Heart left ventricle (tissue), 16 donors: Measurements from ENCODE around the gene LETM1. TPM values are rescaled to one million over a fixed set of nuclear protein-coding genes. Genes with fewer than 3 reads are reported as not detected.

ENCODE experiments used
- ATAC-seq, 4 donors: fragments of 200-7000 bp; cut with Tn5 transposase; one replicate each; pipeline ENCODE4 v1.9.1; 2020 to 2022; ENCODE audit warnings: moderate library complexity in 4 of 4, mild to moderate bottlenecking in 3 of 4, moderate number of reproducible peaks in 1 of 4
- DNase-seq, 5 donors: peaks; one replicate each; pipeline ENCODE4 v3.0.0-alpha.2; 2020
- H3K27ac ChIP-seq, 12 donors: fragments of 200-600 bp; sonication (generic) in 4 of 12; one replicate each; pipeline versions ENCODE4 v1.5.0 to v1.8.0; 2016 to 2022; ENCODE audit warnings: mild to moderate bottlenecking in 2 of 12
- H3K27me3 ChIP-seq, 9 donors: fragments of 200-600 bp; sonication (generic) in 2 of 9; one replicate each; pipeline versions ENCODE4 v1.5.1 to v1.8.0; 2016 to 2022; ENCODE audit warnings: mild to moderate bottlenecking in 3 of 9
- H3K36me3 ChIP-seq, 9 donors: fragments of 200-600 bp; sonication (generic) in 2 of 9; one replicate each; pipeline versions ENCODE4 v1.5.0 to v1.8.0; 2018 to 2022; ENCODE audit warnings: mild to moderate bottlenecking in 2 of 9
- H3K4me1 ChIP-seq, 12 donors: fragments of 200-600 bp; sonication (generic) in 4 of 12; one replicate each; pipeline versions ENCODE4 v1.5.0 to v1.8.0; 2016 to 2022; ENCODE audit warnings: mild to moderate bottlenecking in 3 of 12
- H3K4me3 ChIP-seq, 12 donors: fragments of 200-600 bp; sonication (generic) in 4 of 12; one replicate each; pipeline versions ENCODE4 v1.5.0 to v1.8.0; 2017 to 2022; ENCODE audit warnings: mild to moderate bottlenecking in 9 of 12, moderate library complexity in 4 of 12
- H3K9me3 ChIP-seq, 12 donors: fragments of 200-600 bp; sonication (generic) in 4 of 12; one replicate each; pipeline versions ENCODE4 v1.5.0 to v1.8.0; 2016 to 2022; ENCODE audit warnings: mild to moderate bottlenecking in 1 of 12
- CTCF ChIP-seq, 12 donors: fragments of 200-600 bp; sonication (generic) in 4 of 12; IDR thresholded peaks; one replicate each; pipeline versions ENCODE4 v1.5.0 to v1.8.0; 2018 to 2022; ENCODE audit warnings: antibody characterized with exemption in 12 of 12, mild to moderate bottlenecking in 5 of 12
- POLR2A ChIP-seq, 2 donors: fragments of 450-650 bp; IDR thresholded peaks; one replicate each; pipeline ENCODE4 v1.6.1; 2017; ENCODE audit warnings: antibody characterized with exemption in 2 of 2, mild to moderate bottlenecking in 2 of 2, moderate library complexity in 2 of 2
- WGBS, 4 donors: extraction: QIAGEN DNeasy Blood & Tissue Kit in 2 of 4; methylation state at CpG; one replicate each; pipeline versions ENCODE4 v1.1.5 to v1.1.7; 2013 to 2018; 5-methylcytosine and 5-hydroxymethylcytosine counted together
- intact Hi-C, 10 donors: fragments of 100-400 bp; cut with DNase I; formaldehyde crosslinking; loops; one replicate each; pipeline versions ENCODE4 v1.11.1 to v1.14.2; 2022
- polyA plus RNA-seq, 2 donors: library from polyadenylated mRNA; stranded (reverse); fragments of 200-250 nt; gene quantifications; one replicate each; pipeline ENCODE4 v1.2.3, GENCODE V29; 2013
- total RNA-seq, 9 donors: library from RNA; depleted of rRNA in 2 of 9; stranded (reverse); fragments of >200 nt in 2 of 9; fragmentation: NEBNext Ultra II Directional in 3 of 9; extraction: Animal tissue kit (Norgen Biotek cat#: 25700) in 3 of 9; gene quantifications; one replicate each; pipeline versions ENCODE4 v1.1.0 to v1.2.4, GENCODE V29; 2016 to 2023
- donor health status: ischemic (EF 13 %, LVEDD 7.1; RV severe dilation, severe dysfunction).
- donor health status: healthy with polysubstance abuse.
- donor health status: DM: no; HTN: yes; CAD: no.
- donor health status: DM: no; HTN: no; CAD: no.
- donor health status: ischemic (EF 25% LVEDD 6.9; RV normal size, moderate dysfunction).
- donor health status: ischemic (EF 25% LVEDD 5.7; RV mildly dilated, moderate dysfunction).
- donor health status: healthy.
- donor health status: DM: yes; HTN: yes; CAD: no.
- donor health status: ischemic (EF 35%, LVEDD 5.7; RV mildly dilated, moderate dysfunction).
- donor health status: nonischemic (EF 11% LVEDD 7.7; RV severe dilation, severe dysfunction).
- donor health status: DM: yes; HTN: yes; CAD: no.
- donor health status: PGD.
- donor health status: ischemic (EF 29% LVEDD 5.4; RV normal size, mild dysfunction).
- donor health status: nonischemic (EF 23%, LVEDD 6.1; RV moderate dilation, normal function).

Gene LETM1
- total and polyA plus RNA-seq, 11 donors, result 22.1 to 54.7 (median 43.4) TPM

DNA sequence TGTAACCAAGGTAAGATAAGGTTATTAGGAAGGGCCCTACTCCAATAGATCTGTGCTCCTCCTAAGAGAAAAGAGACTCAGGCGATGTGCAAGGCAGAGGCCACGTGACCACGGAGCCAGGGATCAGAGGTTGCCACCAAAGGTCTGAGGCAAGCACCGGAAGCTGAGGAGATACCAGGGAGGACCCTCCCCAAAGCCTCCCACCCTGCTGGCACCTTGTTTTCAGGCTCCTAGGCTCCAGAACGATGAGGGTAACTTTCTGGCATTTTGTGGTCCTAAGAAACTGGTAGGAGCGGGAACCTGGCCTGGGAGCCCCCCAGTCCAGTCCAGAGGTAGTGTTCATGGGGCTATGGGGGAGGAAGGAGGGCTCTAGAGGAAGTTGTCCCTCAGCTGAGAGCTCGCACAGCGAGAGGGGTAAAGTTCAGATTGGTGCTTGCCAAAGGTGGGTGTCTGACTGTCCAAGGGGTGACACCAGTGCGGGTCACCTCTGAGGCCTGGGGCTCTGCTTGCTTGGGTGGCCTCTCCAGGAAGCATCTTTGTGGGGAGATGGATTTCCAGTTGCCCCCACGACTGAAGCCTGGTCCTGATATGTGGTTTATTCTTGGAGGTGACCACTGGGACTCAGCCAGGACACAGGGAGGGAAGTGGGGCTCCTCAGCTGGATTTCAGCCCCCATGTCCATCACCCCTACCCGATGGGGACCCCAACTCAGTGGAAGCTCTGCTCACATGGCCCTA lies 7.5 kb upstream of the LETM1 start:
- Histone ChIP-seq H3K27ac (no peak overlapping the region), H3K36me3 (no peaks in the 10 kb centered on the region), H3K4me1 (peaks cover 0 to 12% (median 0%) of the 10 kb centered on the region in 12 donors), H3K27me3 (peaks cover 0 to 17% (median 0%) of the 10 kb centered on the region in 9 donors), H3K4me3 (no peak overlapping the region), H3K9me3 (no peaks in the 10 kb centered on the region)
- no peak for TF ChIP-seq CTCF (IDR thresholded peaks at IDR 0.05)
- TF ChIP-seq POLR2A (IDR thresholded peaks at IDR 0.05), result no peak
- ATAC-seq, result no peak
- WGBS, 4 donors, result 88 to 93% (median 92%) methylated on average over 10 to 11 of the region's 11 CpGs
- intact Hi-C loops, result no loop called here
- DNase-seq, result no peak

DNA sequence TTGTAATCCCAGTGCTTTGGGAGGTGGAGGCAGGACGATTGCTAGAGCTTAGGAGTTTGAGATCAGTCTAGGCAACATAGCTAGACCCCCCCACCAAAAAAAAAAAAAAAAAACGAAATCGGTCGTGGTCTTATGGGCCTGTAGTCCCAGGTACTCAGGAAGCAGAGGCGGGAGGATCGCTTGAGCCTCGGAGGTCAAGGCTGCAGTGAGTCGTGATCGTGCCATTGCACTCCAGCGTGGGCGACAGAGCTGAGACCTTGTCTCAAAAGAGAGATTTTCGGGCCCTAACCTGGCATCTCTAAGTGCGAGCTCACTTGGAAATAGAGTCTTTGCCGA lies 7.0 kb upstream of the LETM1 start:
- Histone ChIP-seq H3K9me3 (no peaks in the 10 kb centered on the region), H3K36me3 (no peaks in the 10 kb centered on the region), H3K27ac (no peak overlapping the region), H3K4me1 (peaks cover 0 to 12% (median 0%) of the 10 kb centered on the region in 12 donors), H3K4me3 (peak overlapping the region in 2 of 12 donors; percentile 43 to 49), H3K27me3 (peaks cover 0 to 17% (median 0%) of the 10 kb centered on the region in 9 donors)
- TF ChIP-seq CTCF (IDR thresholded peaks at IDR 0.05) (no peak), POLR2A (IDR thresholded peaks at IDR 0.05) (no peak)
- ATAC-seq (no peak), DNase-seq (no peak)
- 69 to 81% (median 75%) methylated on average over 14 of the region's 14 CpGs for whole genome bisulfite sequencing, 4 donors
- intact Hi-C loops, result no loop called here

- Histone ChIP-seq H3K27ac (no peak overlapping the region), H3K9me3 (no peaks in the 10 kb centered on the region), H3K4me1 (peaks cover 0 to 16% (median 3%) of the 10 kb centered on the region in 12 donors), H3K4me3 (peak overlapping the region in 7 of 12 donors; percentile 18 to 49 (median 36)), H3K27me3 (peaks cover 0 to 17% (median 0%) of the 10 kb centered on the region in 9 donors), H3K36me3 (no peaks in the 10 kb centered on the region)
- TF ChIP-seq POLR2A (IDR thresholded peaks at IDR 0.05) (no peak), CTCF (IDR thresholded peaks at IDR 0.05) (no peak)
- intact Hi-C loops, result no loop called here
- DNase-seq (no peak), ATAC-seq (no peak)
- 29 to 41% (median 31%) methylated on average over 19 to 45 of the region's 45 CpGs for WGBS, 4 donors
Observed at GRCh38 chr4:1862055-1862911, 6.3 kb upstream of the LETM1 start.

DNA sequence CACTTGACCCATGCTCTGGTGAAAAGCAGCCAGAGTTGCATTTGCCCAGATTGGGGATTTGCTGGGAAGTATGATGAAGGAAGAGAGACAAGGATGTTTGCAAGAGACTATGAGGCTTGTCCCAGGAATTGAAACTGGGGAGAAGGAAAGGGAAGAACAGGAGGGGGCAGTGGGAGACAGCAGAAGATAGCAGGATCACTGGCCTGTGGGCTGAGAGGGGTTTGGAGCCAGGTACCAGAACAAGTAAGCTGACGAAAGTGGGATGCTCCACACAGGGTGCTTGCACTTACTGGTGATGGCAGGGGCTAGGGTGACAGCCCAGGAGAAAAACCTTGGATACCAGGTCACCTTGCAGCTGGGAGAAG lies 3.4 kb upstream of the LETM1 start:
- DNase-seq (no peak), ATAC-seq (no peak)
- TF ChIP-seq POLR2A (IDR thresholded peaks at IDR 0.05) (no peak), CTCF (IDR thresholded peaks at IDR 0.05) (no peak)
- no peak overlapping the region for H3K27ac ChIP-seq
- H3K4me1 ChIP-seq, result peaks cover 0 to 33% (median 19%) of the 10 kb centered on the region in 12 donors
- intact Hi-C loops, result loop anchor here in 8 of 10 donors (5.0 to 10.0 kb wide), 2 partner anchors 38 to 65 kb away; partner anchors contain the start of gene FGFR3 (in 1 of the 8)
- no peaks in the 10 kb centered on the region for H3K9me3 ChIP-seq
- H3K27me3 ChIP-seq, result peaks cover 0 to 11% (median 0%) of the 10 kb centered on the region in 9 donors
- no peaks in the 10 kb centered on the region for H3K36me3 ChIP-seq
- 75 to 93% (median 86%) methylated on average over 1 of the region's 1 CpG for WGBS, 4 donors
- no peak overlapping the region for H3K4me3 ChIP-seq
